ENCODE data around the gene IL18R1.
A peak's percentile ranks its signal among the peaks of the same experiment; 100 is the strongest.

IL18R1 gene

DNA sequence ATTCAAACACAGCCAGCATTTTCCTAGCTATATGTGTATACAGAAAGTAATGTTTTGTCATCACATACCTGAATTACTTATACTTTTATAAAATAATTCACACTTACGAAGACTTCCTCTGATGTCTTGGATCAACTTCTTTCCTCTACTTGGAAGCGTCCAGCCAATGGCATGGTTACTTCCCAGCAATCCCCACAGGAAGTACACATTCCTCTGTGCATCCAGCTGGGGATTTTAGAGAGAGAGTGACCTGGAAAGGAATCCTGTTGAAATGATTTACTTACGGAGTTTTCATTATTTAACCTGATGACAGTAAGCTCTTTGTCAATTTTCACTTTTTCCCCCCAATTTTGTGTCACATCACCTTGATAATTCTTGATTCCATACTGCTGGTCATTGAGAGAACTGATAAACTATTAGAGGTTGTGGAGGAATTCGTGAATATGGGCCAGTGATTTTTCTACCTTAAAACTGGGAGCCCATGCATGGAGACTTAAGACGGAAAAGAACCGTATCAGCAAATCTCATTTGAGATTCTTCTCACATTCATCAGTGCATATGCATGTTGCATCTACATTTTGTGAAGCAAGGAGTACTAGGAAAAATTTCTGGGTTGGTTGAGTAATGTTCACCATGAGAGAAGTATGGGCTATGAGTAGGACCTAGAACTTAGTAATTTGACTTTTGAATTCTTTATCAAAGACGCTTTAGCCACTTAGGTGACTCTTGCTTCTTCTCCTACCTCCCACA lies 9.0 kb upstream of the IL18R1 start:
- no peak for DNase-seq

DNA sequence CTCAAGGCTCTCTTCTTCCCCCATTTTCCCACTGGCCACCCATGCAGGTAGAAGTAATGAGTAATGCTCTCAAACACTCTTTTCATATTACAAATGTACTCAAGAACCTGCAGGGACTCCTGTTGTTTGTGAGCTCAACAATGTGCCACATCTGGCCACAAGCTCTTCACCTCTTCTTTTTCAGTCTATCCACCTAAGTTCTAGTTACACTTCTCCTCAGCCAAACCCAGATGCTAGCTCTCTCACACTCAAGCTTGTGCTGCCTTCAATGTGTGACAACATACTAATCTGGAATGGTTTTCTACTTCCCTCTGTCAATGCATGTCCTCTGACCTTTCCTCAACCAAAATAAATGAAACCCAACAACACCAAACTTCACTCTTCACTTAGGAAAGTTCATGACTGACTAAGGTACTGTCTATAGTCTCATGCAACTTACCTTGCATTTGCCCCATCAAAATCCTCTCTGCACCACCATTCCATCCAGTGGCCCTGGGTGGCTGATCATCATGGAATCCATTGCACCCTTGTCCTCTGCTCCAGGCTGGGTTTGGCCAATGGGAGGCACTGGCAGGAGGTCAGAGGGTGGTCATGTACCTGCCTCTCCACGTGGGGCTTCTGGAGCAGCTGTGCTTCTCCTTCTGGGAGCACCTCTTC lies 5.3 kb upstream of the IL18R1 start:
- no peak for DNase-seq

DNA sequence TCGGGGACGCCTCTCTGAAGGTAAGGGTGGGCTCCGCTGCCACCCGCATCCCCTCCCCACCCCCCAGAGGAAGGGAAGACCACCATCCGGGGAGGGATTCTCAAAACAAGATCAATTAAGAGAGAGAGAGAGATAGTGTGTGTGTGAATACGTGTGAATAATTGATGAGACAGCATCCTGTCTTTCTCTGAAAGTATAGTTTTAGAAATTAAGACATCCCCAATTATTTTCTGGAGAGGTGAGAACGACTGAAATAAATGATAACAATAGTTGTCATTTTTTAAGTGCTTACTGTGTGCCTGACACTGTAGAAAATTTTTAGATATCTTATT lies 751 bp downstream of the IL18R1 start:
- no peak for DNase-seq

DNA sequence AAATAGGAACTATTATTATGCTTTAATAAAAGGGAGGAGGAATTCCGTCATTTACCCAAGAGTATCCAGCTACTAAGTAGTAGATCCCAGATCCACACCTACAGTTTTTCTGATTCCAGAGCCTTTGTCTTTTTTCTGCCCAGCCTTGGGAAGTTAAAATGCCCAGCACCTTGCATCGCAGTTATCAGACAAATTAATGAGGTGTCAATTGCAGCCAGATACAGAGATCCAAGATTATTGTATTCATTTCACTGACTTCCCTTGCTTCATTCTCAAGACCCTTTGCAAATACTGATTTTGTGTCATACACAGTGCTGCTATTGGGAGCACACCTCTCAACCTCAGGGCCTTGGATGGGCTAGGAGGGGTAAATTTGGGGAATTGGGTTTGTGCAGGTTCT lies 1.1 kb downstream of the IL18R1 start:
- DNase-seq, result no peak

DNA sequence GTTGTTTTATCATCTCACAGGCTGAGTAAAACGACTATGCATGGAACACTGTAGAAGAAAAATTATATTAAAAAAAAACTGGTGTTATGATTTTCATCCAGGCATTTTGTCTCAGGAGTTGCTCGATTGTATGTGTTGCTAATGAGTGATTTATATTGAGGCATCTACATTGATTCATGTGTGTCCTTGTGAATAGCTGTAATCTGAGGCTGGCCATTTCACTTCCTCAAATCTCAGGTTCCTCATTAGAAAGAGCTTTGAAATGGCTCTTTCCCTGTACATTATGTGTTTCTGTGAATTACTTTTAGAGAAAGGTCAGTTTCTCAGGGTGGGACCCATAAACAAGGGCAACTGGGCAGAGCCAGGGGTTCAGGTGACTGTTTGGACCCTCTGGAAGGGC lies 2.3 kb downstream of the IL18R1 start:
- no peak for DNase-seq

GRCh38 chr2:102358496-102358895 lies 2.9 kb downstream of the IL18R1 start:
- DNase-seq, result peak; percentile 60

DNA sequence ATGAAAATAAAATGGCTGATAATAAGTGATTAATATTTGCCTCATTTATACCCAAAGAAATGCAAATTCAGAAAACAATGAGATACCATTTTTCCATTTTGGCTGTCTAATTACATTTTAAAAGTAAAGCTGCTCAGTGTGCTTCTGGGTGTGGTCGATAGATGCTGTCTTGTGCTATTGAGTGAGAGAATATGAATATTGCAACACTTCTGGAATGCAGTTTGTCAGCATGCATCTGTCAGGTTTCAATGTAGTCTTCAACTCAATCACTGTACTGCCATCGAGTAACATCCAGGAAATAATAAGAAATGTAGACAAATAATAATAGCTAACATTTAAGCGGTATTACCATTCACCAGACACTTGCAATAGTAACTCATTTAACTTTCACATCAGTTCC lies 3.9 kb downstream of the IL18R1 start:
- DNase-seq, result no peak

GRCh38 chr2:102361632-102362241 lies 6.1 kb downstream of the IL18R1 start:
- no peak for DNase-seq

- no peak for DNase-seq
These were observed 10.2 kb downstream of the IL18R1 start for GRCh38 chr2:102365763-102366162.

GRCh38 chr2:102366406-102367112 lies 11.0 kb downstream of the IL18R1 start:
- peak; percentile 67 for DNase-seq

DNA sequence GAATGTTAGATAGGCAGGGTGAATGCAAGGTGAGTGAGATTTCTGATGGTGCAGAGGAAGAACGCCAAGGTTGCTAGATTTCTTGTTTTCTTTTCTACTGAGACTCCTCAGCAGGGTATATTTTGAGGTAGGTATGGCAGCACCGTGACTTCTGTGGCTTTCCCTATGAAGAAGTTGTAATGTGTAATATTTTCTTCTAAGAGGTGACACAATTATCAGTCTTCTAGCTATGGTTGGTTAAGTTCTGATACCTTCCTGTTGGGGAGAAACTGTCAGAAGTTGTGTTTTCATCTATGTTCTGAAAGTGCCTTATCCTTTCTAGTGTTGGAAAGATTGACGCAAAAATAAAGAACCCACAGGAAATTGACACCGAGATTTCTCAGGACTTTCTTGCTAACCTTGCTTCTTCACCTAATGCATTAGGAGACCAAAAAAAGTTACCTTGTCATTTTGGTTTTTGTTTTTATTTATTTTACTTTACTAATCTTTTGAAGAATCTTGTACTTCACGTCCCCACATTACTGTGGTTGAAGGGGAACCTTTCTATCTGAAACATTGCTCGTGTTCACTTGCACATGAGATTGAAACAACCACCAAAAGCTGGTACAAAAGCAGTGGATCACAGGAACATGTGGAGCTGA lies 11.9 kb downstream of the IL18R1 start:
- DNase-seq, result peak; percentile 78

DNA sequence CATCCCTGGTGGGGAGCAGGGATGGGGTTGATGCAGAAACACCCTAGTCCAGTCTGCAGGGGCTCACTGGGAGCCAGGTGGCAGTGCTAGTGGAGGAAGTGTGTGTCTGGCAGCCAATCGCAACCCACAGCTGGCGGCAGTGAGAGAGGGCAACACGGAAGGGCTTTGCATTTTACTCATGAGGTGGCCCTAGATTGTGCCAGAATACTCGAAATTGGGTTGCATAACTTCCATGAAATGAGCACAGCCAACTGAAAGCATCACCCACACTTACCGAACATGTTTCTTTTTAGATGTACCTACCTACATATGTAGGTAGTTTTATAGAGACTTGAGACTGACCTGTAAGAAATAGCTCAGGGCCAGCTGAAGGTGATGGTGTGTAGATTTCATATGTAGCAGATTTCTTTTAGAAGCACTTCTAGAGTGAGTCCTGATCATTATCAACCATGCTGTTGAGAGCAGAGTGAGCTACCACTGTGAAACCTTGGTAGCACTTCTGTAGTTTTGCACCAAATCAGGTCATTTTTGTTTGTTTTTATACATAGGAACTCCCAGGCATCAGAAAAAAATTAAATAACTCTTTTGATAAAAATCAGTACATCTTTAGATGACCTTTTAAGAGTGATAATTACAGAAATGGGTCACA lies 13.0 kb downstream of the IL18R1 start:
- DNase-seq, result peak; percentile 60

- DNase-seq, result no peak
These were observed 14.3 kb downstream of the IL18R1 start for GRCh38 chr2:102369866-102370265.

- no peak for DNase-seq
These were observed 20.5 kb downstream of the IL18R1 start for GRCh38 chr2:102376052-102376591.

GRCh38 chr2:102383722-102384121 lies 28.1 kb downstream of the IL18R1 start:
- no peak for DNase-seq

DNA sequence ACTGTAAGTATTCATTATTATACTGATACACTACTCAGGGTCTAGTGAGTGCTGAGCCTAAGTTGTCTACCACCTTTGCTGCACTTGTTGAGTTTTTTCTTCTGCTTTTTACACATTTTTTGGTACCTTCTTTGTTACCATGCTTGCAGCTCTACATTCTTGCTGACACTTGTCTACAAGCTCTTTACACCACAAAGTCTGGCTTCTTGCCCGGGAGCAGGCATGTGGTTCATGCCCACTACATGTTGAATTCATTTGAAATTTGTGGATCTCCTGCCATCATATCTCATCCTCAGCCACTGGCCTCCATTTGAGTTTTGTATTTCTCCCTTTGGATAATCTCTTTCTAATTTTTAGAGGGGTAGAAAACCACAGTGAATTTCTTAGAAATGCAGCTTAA lies 29.9 kb downstream of the IL18R1 start:
- no peak for DNase-seq

DNA sequence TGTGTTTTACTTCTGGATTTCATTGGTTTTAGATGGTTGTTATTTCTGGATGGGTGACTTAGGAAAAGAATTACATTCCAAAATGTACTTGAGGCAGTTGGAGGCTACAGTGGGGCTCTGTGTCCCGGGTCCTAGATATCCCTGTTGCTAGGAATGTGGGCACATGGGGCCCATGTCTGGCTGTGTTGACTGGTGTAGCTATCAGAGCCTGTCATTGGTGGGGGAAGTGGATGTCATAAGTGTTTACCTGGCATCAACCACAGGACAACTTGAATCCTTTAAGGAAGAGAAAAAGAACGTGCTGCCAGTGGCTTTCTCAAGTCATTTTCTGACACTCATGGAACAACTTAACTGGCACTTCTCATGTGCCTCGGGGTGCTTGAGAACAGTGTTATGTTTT lies 30.4 kb downstream of the IL18R1 start:
- DNase-seq, result no peak

- DNase-seq, result no peak
These were observed 31.4 kb downstream of the IL18R1 start for GRCh38 chr2:102386867-102387541.

DNA sequence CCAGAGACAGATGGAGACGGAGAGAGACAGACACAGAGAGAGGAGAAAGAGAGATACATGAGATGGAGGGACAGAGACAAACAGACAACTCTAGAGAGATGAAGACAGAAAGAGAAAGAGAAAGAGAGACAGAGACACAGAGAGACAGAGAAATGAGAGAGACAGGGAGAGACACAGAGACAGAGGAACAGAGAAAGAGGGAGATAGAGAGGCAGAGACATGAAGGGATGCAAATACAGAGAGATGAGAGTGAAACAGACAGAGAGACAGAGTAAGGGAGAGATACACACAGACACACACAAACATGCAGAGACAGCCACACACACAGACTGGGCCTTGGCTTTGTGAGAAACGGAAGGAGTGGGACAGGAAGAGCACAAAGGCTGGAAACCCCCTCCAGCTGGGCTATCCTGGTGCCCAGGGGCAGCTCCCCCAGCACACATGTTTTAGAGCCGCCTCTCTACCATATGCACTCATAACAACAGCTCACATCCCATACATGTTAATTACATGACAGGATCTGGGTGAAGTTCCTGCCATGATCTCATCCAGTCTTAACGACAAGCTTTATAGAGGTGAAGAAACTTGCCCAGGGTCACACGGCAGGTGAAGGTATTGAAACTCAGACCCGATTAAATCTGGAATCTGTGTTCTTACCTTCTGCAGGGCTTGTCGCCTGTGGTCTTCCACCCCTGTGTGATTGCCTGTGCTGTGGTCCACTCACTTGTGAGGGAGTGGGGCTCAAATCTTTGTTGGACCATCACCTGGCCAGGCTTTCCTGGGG lies 32.4 kb downstream of the IL18R1 start:
- no peak for DNase-seq

DNA sequence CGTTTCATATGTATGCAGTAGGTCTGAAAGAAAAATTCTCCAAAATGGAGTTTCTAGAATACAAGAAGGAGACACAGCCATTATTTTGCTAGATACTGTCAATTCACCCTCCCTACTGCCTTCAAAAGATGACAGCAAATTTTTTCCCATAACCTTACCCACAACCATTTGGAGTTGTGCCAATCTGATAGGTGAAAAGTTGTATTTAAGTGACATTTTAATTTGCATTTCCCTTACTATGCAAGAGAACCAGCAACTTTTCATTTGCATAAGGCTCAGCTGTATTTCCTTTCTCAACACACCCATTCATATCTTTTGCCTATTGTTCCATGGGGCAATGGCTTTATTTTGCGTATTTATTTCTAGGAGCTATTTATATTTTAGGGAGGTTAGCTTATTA lies 36.0 kb downstream of the IL18R1 start:
- peak; percentile 9 for DNase-seq

DNA sequence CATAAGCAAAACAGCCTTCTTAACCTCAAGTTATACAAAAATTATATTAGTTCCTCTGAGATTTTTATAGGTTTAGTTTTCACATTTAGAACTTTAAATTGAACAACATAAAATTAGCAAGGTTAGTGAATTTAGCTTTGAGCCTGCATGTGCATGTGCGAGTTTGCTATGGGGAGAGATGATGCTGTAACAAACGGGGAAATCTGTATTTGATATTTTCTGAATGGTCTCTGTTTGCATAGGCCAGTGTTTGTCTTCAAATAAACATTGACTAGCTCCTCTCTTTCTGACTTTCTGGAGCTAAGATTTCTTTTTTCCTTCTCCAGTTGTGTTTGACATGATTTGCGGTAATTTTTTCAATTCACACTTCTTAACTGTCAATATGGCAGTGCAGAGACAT lies 36.5 kb downstream of the IL18R1 start:
- DNase-seq, result no peak

All from activated CD4-positive, alpha-beta T cell treated with anti-CD3 and anti-CD28 coated beads, Interleukin-2, Interleukin-6, amounts not matched to agents 100 ng/mL and 50 ng/mL, durations not matched to agents 16 hours and 8 hours (primary cell).